Endothelial cell of umbilical vein (primary cell): ENCODE measurements around the gene KDM3A.

Experiments used
- EZH2 ChIP-seq: IDR thresholded peaks from 2 replicates; pipeline ENCODE4 v1.6.1; 2012; ENCODE audit warnings: borderline replicate concordance, low read depth, mild to moderate bottlenecking, moderate library complexity, low read length, inconsistent platforms; ENCODE audit not compliant: severe bottlenecking
- FOS ChIP-seq: IDR thresholded peaks from 2 replicates; pipeline ENCODE4 v1.6.1; 2011; ENCODE audit warnings: mild to moderate bottlenecking, low read length, moderate library complexity, borderline replicate concordance; ENCODE audit not compliant: insufficient read depth
- GATA2 ChIP-seq: IDR thresholded peaks from 2 replicates; pipeline ENCODE4 v1.7.0; 2011; ENCODE audit warnings: low read depth, mild to moderate bottlenecking, moderate library complexity, mixed read lengths, low read length; ENCODE audit not compliant: insufficient read length, insufficient read depth
- JUN ChIP-seq: IDR thresholded peaks from 2 replicates; pipeline ENCODE4 v1.6.1; 2011; ENCODE audit warnings: borderline replicate concordance, low read depth; ENCODE audit not compliant: insufficient read length, insufficient read depth
- MYC ChIP-seq: IDR thresholded peaks from one replicate; pipeline ENCODE4 v1.6.1; 2011; ENCODE audit warnings: mild to moderate bottlenecking, low read depth, low read length
- POLR2A ChIP-seq: IDR thresholded peaks from 2 replicates; pipeline ENCODE4 v1.6.1; 2012; ENCODE audit warnings: low read depth, mild to moderate bottlenecking, control low read depth, low read length
- POLR2AphosphoS5 ChIP-seq: IDR thresholded peaks from 2 replicates; pipeline ENCODE4 v1.6.1; 2012; ENCODE audit warnings: low read depth, mild to moderate bottlenecking, control low read depth, low read length, moderate library complexity; ENCODE audit not compliant: insufficient read depth
- TF ChIP-seq, protein P1 (sequence below), 2 donors: IDR thresholded peaks; 1 replicate in 1 of 2; 2 replicates in 1 of 2; pipeline ENCODE4 v1.5.1; 2011; ENCODE audit warnings: low read length in 2 of 2, mild to moderate bottlenecking in 2 of 2, moderate library complexity in 2 of 2, control low read depth in 1 of 2, inconsistent platforms in 1 of 2, low read depth in 1 of 2; ENCODE audit not compliant: insufficient read depth in 1 of 2; ENCODE audit errors: extremely low read depth in 1 of 2
- TF ChIP-seq, protein P2 (sequence below): IDR thresholded peaks from 2 replicates; pipeline ENCODE4 v1.6.1; 2011; ENCODE audit not compliant: insufficient read depth, insufficient read length

DNA sequence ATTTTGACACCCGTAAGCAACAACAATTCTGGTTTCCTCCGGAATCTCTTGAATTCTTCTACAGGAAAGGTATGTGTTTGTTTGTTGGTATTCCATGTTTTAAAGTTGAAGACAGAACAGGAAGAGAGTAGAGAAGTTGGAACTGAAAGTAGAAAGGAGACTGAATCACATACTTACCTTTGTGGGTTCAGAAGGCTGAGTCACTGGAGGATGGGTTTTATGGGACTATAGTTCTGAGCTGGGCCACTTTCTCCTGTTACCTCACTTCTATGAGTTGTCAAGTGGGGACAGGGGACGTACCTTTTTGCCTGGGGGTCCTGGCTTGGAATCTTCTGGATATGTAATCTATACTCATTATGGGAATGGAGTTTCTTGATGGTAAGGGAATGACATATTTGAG lies 40.9 kb downstream of the KDM3A start:
- TF ChIP-seq POLR2A, result no peak
- TF ChIP-seq, protein P1, sequence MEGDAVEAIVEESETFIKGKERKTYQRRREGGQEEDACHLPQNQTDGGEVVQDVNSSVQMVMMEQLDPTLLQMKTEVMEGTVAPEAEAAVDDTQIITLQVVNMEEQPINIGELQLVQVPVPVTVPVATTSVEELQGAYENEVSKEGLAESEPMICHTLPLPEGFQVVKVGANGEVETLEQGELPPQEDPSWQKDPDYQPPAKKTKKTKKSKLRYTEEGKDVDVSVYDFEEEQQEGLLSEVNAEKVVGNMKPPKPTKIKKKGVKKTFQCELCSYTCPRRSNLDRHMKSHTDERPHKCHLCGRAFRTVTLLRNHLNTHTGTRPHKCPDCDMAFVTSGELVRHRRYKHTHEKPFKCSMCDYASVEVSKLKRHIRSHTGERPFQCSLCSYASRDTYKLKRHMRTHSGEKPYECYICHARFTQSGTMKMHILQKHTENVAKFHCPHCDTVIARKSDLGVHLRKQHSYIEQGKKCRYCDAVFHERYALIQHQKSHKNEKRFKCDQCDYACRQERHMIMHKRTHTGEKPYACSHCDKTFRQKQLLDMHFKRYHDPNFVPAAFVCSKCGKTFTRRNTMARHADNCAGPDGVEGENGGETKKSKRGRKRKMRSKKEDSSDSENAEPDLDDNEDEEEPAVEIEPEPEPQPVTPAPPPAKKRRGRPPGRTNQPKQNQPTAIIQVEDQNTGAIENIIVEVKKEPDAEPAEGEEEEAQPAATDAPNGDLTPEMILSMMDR (IDR thresholded peaks at IDR 0.05; ENCODE audit: extremely low read depth in 1 of 2, insufficient read depth in 1 of 2, low read depth in 1 of 2, low read length in 2 of 2), result no peak
- no peak for TF ChIP-seq JUN
- no peak for TF ChIP-seq MYC
- TF ChIP-seq, protein P2, sequence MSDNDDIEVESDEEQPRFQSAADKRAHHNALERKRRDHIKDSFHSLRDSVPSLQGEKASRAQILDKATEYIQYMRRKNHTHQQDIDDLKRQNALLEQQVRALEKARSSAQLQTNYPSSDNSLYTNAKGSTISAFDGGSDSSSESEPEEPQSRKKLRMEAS, result no peak
- TF ChIP-seq EZH2, result no peak
- TF ChIP-seq POLR2AphosphoS5, result no peak
- TF ChIP-seq FOS, result no peak
- no peak for TF ChIP-seq GATA2
